GM19467 (cell line): ENCODE measurements around the gene MTMR4.
"Not testable (repeated sequence)": the region's sequence is repeated elsewhere in the genome, so short reads cannot be mapped to it uniquely, and the experiment has no call there.

Experiments used
- ATAC-seq: cut with Tn5 transposase; IDR thresholded peaks from one replicate; pipeline ENCODE4 v1.9.1; 2021; ENCODE audit warnings: mild to moderate bottlenecking, moderate library complexity; ENCODE audit not compliant: unreplicated experiment

The MTMR4 gene

DNA sequence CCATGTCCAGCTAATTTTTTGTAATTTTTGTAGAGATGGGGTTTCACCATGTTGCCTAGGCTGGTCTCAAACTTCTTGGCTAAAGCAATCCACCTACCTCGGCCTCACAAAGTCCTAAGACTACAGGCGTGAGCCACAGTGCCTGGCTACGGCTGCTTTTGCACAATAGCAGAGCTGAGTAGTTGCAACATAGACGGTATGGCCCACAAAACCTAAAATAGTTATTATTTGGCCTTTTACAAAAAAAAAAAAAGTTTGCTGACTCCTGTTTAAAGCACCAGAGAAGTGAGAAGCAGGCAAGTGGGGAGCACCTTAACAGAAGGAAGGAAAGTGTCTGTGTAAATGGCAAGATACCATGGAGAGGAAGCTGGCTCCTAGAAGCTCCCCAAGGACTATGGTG, 20.9 kb downstream of the MTMR4 start:
- no peak for ATAC-seq

DNA sequence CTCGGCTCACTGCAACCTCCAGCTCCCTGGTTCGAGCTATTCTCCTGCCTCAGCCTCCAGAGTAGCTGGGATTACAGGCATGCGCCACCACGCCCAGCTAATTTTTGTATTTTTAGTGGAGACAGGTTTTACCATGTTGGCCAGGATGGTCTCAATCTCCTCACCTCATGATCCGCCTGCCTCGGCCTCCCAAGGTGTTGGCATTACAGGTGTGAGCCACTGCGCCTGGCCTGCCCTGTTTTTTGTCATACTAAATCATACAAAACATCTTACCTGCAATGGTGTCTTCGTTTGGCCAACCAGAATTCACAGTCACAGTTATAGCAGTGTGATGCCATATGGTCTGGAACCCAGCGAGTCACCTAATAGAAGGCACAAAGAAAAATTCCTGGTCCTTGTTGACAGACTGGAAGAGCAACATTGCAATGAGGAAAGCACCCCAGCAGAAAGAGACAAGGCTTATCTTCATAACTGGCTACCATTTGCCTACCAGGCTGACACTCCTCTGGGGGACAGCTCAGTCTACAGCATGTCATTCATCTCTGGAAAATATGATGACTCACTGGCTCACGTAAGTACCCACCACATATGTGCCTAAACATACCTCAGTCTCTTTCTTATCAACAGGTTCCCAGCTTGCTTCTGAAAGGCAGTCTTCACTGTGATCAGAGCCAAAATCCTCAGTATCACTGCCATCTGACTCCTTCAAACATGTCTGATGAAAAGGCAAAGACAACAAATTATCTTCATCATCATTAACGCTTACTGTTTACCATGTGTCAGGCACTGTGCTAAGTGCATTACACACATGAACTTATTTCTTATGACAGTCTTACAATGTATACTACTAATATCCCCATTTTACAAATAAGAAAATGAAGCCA, 22.0 kb downstream of the MTMR4 start:
- no peak for ATAC-seq

DNA sequence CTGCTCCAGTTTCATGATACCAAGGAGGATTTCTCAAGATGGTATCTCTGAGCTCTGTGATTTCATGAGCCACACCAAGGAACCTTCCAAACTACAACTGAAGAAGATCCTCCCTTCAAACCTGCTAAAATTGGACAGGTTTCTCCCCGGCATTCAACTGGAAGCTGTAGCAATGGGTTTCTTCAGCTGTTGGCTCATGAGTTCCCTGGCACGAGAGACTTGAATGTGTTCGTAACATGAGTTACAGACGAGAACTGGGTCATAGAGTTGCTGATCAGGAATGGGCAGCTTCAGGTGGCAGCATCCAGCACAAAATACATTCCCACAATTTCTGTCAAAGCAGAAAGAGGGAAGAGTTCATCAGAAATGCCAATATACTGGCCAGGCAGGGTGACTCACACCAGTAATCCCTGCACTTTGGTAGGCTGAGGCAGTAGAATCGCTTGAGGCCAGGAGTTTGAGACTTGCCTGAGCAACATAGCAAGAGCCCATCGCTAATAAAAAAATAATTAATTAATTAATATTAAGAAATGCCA, 22.9 kb downstream of the MTMR4 start:
- ATAC-seq = no peak

DNA sequence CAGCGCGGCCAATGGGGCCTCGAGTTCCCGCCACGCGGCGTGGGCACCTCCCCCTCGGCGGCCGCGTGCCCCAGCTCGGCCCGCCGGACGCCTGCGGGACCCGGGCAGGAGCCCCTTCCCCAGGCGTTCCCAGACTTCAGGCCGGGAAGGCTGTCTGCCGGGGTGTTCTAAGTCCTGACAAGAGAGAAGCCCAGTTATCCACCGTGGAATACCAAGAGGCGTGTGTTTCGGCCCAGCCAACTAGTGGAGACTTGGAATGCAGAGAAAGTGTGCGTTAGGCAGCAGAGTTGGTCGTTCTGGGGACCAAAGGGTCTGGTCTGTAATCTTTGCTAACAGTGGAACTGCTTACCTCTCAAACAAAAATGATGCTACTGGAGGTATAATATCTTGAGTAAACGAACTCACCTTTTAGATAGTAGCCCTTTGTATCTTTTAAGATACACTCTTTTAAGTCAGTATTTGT, 26.0 kb downstream of the MTMR4 start:
- no peak for ATAC-seq

DNA sequence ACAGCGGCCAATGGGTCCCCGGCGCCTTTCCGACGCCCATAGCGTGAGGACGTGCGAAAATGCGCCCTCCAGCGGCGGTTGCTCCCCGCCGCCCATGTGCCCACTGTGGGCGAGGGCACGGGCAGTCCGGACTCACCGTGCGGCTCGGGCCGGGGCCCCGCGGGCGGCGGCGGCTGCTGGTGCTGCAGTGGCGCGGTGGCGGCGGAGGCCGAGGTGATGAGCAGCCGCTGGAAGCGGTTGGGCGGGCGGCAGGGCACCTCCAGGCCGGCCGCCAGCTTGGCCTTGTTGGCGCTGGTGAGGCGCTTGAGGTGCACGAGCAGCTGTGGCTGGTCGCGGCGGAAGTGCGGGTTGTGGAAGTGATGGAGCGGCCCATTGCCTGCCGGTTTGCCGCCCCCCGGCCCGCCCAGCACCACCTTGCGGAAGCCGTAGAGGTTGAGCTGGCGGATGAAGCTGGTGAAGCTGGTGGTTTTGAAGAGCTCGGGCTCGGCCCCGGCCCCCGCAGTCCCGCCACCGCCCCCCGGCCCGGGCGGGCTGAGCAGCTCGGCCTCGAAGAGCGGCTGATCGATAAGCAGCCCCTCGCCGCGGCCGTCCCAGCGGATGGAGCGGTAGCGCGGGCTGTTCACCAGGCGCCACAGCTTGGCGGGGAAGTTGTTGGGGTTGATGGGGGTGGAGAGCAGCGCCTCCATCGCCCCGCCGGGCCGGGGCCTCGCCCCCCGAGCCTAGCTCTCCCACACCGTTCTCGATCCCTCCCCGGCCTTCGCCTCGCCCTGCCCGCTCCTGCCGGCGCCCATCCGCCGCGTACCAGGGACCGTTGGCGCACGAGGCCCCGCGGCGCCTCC, 26.6 kb downstream of the MTMR4 start, which contains the start of gene HSF5:
HSF5 (minus strand) TSS at position 820 of the 839 bp plus-strand sequence; CDS start at position 686, 134 bp downstream.
- no peak for ATAC-seq

DNA sequence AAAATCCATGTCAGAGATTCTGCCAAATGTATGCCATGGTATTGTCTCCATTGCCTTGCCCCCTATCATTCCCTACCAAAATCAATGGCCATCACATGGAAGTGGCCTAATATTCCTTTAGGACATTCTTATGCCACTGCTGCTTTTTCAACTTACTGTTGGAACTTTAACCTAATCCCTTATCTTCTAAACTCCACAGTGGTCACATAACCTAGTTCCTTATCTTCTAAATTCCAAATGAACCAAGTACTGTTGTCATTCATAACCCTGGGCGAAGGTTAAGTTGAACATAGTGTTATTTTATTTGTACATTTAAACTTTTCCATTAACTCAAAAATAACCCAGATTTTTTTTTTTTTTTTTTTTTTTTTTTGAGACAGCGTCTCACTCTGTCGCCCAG, 29.8 kb downstream of the MTMR4 start:
- no peak for ATAC-seq

DNA sequence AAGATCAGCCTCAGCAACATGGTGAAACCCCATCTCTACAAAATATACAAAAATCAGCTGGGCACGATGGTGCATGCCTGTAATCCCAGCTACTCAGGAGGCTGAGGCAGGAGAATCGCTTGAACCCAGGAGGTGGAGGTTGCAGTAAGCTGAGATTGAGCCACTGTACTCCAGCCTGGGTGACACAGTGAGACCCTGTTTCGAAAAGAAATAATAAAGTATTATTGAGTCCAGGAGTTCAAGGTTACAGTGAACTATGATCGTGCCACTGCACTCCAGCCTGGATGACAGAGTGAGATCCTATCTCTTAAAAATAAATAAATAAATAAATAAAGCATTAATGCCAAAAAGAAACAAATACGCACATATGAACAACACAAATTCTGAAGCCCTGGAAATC, 32.6 kb downstream of the MTMR4 start:
- not testable (repeated sequence) for ATAC-seq

DNA sequence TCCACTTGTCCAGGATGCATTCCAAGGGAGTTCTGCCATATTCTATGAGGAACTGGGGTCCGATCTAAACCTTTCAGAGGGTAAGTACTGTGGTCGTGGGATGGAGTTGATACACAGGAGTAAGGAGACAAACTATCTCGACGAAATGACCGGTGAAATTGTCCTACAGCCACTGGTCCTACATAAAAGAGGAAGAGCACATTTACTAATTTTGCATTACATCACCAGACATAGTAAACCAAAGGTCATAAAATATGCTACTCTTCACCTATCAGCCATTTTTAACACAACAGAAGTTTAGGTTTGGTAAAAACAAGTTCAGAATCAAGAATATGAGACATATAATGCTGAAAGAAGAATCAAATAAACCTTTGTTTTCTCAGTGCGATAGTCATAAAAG, 34.3 kb downstream of the MTMR4 start:
- ATAC-seq = no peak

DNA sequence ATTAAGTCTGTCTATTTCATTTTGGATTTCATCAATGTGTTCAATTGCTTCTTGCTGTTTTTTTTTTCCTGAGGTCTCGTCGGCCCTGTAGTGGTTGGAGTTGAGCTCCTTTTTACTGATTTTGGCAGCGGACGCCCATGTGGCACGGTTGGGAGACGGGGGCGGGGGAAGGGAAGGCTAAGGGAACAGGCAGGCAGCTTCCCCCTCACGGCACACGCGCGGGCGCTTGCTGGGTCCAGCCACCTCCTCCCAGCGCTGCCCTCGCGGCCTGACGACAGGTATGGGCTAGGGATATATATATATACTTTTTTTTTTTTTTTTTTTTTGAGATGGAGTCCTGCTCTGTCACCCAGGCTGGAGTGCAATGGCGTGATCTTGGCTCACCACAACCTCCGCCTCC, 37.6 kb downstream of the MTMR4 start:
- no peak for ATAC-seq

DNA sequence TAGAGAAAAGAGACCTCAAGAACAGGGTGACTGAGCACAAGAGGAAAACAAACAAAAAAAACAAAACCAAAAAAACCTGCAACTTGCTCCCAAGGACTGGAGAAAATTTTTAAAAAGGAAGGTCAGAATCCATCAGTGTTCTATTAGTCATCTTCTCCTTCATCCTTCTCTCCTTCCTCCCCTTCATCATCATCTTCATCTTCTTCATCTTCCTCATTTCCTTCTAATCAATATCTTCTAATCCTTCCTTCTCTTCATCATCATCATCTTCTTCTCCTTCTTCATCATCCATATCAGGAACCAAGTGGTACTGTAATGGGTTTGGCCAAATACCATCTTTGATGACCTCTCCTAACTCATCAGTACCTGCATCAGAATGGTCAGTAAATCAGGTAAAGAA, 38.5 kb downstream of the MTMR4 start:
- ATAC-seq = no peak

DNA sequence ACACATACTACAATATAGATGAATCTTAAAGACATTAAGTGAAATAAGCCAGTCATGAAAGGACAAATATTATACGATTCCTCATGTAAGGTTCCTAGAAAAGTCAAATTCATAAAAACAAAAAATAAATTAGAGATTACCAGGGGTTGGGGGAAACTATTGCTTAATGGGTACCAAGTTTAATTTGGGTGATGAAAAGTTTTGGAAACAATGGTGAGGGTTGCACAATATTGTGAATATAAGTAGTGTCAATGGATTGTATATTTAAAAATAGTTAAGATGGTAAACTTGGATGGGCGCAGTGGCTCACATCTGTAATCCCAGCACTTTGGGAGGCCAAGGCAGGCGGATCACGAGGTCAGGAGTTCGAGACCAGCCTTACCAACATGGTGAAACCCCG, 44.1 kb downstream of the MTMR4 start:
- no peak for ATAC-seq

DNA sequence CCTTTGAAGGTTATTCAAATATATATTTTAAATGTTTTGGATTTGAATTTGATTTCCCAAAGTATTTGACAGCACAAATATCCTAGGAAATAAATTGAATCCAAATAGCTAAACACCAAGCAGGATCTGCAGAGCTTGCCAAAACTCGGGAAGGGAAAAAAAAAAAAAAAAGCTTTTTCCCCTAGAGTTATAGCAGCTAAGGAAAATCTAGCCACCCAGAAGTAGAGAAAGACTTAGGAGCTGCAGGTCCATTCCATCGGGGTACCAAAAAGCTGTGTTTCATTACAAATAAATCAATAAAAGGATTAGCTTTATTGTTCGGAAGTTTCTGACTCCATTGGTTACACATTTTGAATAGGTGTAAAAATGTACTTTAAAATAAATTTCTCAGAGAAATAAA, 45.5 kb downstream of the MTMR4 start:
- ATAC-seq = no peak

DNA sequence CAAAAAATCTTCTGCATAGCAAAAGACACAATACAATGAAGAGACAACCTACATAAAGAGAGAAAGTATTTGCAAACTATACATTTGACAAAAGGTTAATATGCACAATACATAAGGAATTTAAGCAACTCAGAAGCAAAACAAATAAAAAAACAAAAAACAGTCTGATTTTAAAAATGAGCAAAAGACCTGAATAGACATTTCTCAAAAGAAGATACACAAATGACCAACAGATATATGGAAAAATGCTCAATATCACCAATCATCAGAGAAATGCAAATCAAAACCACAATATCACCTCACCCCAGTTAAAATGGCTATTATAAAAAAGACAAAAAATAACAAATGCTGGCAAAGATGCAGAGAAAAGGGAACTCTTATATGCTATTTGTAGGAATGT, 58.9 kb downstream of the MTMR4 start:
- no peak for ATAC-seq

DNA sequence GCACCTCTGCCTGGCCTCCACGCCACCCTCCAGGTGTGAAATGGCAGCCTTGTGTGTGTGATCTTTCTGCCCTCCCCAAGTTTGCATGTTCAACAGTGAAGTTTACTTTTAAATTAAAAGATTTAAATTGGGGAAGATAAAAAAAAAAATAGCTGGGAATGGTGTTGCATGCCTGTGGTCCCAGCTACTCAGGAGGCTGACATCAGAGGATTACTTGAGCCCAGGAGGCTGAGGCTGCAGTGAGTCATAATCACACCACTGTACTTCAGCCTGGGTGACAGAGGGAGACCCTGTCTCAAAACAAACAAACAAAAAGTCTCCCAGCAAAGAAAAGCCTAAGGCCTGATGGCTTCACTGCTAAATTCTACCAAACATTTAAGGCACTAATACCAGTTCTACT, 61.7 kb downstream of the MTMR4 start:
- ATAC-seq = no peak

DNA sequence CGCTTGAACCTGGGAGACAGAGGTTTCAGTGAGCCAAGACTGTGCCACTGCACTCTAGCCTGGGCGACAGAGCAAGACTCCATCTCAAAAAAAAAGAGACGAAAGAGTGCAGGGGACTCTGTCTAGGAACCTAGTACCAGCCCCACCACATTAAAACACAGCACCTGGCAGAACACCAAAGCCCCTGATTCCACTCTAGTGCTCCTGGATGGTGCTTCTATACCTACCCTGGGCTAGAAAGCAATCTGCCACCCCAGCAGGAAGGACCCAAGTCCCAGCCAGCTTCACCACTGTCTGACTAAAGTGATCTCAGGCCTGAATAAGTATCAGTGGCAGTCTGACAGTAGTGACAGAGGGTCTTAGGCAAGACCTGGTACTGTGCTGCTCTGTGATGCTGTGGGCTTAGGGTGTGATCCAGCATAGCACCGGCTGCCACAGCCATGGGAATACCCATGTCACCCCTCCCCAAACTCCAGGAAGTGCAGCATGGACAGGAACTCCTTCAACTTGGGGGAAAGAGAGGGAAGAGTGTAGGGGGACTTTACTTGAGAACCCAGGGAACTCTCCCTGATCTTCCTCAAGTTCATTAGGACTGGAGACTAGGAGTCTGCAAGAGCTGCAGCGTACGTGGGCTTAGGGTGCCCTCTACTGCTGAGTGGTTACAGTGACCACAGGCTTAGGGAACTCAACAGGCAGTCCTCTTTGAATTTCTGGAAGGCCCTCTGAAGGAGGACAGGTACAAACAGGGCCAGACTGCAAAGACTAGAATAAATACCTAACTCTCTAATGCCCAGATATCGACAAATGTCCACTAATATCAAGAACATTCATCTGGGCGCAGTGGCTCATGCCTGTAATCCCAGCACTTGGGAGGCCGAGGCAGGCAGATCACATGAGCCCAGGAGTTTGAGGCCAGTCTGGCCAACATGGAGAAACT, 67.1 kb downstream of the MTMR4 start:
- ATAC-seq = no peak

DNA sequence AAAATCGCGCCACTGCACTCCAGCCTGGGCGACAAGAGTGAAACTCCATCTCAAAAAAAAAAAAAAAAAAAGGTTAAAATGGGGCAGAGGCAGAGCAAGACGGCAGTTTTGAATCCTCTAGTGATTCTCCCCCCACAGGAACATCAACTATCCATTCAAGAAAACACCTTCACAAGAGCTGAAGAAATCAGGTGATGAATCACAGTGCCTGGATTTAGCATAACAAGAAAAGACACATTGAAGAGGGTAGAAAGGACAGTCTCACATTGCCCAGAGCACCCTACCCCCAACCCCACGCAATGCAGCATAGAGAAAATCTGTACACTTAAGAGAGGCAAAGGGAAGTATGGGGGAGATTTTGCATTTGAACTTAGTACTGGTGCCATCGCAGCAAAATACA, 68.4 kb downstream of the MTMR4 start:
- no peak for ATAC-seq
